Cardiac atrium fibroblast (primary cell): ENCODE measurements around the gene CECR2. TPM values are rescaled to one million over a fixed set of nuclear protein-coding genes. Genes with fewer than 3 reads are reported as not detected.

Experiments
- total RNA-seq: library from RNA; depleted of rRNA; stranded (reverse); fragments of >200 nt; gene quantifications from 2 replicates; pipeline ENCODE4 v1.2.3, GENCODE V29; 2015

CECR2 gene
- total RNA-seq: 2.4 and 3.1 TPM in 2 replicates

DNA sequence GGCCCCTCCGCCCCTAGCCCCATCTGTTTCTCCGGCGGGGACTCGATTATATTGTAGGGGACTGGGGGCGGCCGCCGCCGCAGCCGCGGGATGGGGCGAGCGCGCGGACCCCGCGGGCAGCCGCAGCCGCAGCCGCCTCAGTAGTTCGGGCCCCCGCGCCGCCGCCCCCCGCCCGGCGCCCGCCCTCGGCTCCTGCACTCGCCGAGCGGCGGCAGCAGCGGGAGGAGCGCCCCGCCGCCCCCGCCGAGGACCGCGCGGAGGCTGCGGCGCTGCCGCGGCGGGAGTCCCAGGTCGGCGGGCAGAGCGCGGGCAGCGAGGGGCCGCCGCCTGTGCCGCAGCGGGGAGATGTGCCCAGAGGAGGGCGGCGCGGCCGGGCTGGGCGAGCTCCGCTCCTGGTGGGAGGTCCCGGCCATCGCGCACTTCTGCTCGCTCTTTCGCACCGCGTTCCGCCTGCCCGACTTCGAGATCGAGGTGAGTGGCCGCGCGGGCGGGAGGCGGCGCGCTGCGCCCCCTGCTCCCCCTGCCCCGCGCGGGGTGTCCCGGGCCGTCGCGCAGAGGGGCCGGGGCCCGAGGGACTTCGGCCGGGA lies at the start of gene CECR2:
TSS of gene CECR2 (plus strand) at position 22 of the 587 bp plus-strand sequence. CDS start at position 346, 324 bp downstream.

DNA sequence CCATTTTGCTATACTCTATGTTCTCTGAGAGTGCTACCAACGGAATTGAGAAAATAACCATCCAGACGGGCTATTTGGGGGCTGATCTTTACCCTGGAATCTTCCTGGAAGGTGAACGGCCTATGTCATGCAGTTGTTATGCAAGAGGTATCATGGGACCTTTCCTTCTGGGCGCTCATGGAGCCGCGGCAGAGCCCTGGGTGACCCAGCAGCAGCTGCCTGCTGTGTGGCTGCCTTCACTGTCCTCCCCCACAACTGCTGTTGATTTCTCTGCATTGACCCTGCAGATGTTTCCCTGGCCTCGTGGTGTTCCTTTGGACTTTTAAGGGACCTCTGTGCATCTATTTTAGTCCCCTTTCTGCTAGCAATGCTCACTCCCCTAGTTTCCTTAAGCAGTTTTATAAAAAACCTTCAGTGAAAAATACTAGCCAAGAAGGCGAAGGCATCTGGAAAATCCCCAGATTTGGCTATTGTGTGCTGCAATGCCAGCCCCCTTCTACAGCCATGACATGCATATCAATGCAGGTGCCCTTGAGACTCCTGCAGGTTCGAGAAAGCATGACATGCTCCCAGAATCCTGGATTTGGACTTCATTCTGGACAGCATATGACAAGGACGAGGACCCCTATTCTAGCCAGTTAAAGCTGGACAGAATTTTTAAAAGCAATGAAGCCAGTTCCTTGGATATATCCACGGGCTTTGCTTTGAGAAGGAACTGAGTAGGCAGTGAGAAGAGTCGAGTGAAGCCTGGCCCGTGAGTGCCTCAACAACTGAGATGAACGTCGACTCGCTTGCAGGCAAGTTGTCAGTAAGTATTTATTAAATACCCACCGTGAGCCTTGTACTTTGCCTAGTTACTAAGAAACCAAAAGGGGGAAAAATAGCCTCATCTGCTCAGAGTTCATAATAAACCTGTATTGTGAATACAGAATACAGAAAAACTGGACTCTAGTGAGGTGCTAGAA lies 193.9 kb downstream of the CECR2 start, which contains the start of gene SLC25A18:
TSS of gene SLC25A18 (plus strand) at position 593 of the 965 bp plus-strand sequence. CDS start 16,447 bp downstream, outside the sequence.

Other genes with a start within 250 kb of the CECR2 start
- under 0.01 TPM in 1 of 2 replicates, not detected in the other for gene TMEM121B, start 248.1 kb upstream of the CECR2 start, total RNA-seq
- gene HDHD5, start 210.2 kb upstream of the CECR2 start, total RNA-seq: 55.2 and 66.8 TPM in 2 replicates
- 0.32 and 1.3 TPM in 2 replicates for gene ADA2, start 150.0 kb upstream of the CECR2 start, total RNA-seq
- gene SLC25A18, start 194.0 kb downstream of the CECR2 start, total RNA-seq: 0.16 TPM in 1 of 2 replicates, not detected in the other